Measurements from ENCODE around the gene SNED1.

Gene SNED1

DNA sequence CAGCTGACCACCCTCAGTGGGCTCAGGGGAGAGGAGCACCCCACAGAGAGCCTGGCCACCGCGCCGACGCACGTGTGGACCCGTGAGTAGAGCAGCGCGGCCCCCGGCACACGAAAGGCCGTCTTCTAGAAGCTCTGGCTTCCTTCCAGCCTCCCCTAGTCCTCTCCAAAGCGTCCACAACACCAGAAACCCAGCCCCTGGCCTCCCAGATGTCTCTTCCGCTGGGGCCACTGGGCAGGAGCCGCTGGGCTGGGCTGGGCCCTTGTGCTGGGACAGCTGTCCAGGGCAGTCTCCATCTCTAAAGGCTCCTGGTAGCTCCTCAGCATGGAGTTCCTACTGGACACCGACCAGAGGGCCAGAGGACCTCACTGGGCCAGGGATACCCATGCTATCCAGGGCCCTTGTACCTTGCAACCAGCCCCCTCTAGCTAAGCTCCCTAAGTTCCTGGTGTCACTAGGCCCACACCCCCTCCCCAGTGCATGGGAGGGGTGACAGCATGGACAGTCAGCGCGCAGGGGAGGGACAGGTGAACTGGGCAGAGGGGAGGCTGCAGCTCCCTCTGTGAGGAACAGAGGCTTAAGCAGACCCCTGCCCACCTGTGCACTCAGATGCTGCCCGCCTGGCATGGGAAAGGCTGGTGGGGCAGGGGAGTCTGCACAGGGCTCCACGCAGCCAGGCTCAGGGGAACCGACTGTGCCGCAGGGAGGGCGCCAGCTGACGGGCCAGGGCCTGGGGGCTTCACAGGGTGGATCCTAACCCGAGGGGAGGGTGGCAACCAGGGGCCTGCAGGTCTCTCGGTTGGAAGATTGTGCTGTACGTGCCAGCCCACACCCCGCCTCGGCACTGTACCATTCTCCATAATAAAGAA lies 70.8 kb downstream of the SNED1 start:
- no peak for DNase-seq

DNA sequence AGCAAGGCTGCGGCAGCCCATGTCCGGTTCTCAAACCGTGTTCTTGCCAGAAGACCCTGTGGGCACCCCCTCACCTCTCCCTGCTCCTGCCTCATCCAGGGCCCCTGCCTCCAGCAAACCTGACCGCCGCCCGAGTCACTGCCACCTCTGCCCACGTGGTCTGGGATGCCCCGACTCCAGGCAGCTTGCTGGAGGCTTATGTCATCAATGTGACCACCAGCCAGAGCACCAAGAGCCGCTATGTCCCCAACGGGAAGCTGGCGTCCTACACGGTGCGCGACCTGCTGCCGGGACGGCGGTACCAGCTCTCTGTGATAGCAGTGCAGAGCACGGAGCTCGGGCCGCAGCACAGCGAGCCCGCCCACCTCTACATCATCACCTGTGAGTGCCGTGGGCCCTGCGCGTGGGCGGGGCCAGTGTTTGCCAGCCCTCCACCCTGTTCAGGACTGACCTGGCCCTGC lies 71.4 kb downstream of the SNED1 start:
- no peak for DNase-seq

DNA sequence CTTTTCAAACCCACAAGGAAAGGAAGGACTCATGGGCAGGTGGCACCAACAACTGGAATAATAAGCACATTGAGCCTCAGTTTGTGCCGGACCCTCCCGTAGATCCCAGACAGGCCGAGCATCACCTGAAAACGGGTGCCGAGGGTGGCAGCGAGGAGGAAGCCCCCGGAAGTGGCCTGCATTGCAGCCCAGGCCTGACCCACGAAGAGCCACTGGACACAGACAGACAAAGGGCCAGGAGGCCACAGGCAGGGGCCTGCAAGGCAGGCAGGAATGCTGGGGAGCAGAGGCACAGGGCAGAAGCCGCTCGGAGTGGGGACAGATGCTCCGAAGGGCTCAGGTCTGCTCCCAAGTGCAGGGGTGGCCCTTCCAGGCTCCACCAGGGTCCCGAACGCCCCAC lies 71.9 kb downstream of the SNED1 start:
- DNase-seq, result no peak

DNA sequence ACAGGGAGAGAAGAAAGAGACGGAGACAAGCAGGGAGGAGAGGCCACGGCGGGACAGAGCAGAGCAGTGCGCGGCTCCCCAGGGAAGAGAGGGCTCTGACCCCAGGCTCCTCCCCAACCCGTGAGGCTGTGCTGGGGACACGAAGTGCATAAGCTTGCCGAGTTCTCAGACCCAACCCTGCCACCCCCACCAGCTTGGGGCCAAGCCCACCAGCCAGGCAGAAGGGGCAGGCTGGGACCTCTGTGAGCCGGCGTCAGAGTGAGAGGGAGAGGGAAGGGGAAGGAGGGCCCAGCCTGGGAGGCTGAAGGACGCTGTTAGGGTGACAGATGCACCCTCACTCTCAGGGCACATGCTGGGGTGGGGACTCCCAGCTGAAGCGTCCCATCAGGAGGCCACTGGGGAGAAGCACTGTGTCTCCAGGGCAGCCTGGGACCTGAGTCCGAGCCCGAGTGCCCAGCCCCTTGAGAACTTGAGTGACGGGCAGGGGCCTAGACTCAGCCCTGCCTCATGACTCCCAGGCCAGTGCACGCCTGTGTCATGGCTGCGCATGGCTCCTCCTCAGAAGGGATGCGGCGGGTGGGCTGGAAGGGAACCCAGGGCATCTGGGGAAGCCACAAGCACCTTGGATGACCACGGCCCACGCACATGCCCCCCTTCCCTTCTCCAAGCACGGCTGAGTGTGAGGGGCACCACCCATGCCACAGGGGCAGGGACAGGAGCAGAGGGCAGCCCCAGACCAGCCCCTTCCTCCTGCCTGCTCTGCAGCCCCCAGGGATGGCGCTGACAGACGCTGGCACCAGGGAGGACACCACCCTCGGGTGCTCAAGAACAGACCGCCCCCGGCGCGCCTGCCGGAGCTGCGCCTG lies 72.6 kb downstream of the SNED1 start:
- no peak for DNase-seq

DNA sequence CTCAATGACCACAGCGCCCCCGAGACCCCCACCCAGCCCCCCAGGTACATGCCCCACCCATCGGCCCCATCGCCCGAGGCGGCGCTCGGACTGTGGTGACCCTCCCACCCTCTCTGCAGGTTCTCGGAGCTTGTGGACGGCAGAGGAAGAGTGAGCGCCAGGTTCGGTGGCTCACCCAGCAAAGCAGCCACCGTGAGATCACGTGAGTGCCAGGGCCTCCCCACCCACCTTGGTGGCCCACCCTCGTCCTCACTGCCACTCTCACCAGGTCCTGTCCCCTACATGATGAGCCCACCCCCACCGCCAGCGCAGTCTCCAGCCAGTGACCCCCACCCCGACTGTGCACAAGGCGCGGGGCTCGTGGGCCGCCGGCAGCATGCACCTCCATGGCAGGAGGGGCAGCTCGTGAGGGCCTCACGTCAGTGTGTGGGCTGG lies 73.3 kb downstream of the SNED1 start:
- no peak for DNase-seq

DNA sequence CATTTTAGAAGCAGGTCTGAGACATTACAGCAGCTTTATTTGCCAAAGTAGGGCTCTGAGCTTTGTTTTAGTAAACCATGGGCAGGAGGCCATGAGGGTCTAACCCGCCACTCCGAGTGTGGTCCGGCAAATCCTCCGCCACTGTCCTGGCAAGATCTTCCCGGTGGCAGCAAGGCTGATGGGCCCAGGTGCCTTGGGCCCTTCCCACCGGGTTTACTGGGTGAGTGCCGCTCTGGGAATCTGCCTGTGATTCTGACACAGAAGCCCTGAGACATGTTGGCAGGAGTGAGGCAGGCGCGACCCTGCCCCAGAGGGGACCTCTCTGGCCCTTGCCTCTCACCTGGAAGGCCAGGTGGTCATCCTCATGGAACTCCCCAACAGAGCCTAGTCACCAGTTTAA lies 73.7 kb downstream of the SNED1 start:
- DNase-seq, result no peak

DNA sequence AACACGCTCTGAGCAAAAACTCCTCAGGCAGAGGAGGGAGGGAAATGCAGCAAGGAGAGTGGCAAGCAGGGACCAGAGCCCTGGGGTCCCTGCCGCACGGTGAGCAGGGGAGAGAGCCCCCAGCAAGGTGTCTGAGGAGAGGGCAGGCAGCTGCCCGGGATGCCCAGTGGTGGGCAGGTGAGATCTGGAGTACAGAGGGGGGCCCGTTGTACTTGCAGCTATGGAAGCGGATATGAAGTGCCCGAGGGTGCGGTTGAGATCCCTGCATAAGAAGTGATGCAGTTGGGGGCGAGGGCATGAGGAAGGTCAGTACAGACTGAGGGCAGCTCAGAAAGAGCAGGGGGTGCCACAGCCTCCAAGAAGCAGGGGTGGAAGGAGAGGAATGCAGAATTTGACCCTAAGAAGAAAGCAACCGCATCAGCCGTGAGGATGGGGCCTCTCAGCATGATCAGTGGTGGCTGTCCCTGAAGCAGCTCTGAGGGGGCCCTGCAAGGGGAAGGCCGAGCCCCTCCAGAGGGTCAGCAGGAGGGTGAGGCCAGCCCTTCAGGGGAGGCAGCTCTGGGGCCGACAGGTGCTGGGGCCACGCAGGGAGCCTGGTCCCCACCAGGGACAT lies 74.2 kb downstream of the SNED1 start:
- DNase-seq, result no peak

DNA sequence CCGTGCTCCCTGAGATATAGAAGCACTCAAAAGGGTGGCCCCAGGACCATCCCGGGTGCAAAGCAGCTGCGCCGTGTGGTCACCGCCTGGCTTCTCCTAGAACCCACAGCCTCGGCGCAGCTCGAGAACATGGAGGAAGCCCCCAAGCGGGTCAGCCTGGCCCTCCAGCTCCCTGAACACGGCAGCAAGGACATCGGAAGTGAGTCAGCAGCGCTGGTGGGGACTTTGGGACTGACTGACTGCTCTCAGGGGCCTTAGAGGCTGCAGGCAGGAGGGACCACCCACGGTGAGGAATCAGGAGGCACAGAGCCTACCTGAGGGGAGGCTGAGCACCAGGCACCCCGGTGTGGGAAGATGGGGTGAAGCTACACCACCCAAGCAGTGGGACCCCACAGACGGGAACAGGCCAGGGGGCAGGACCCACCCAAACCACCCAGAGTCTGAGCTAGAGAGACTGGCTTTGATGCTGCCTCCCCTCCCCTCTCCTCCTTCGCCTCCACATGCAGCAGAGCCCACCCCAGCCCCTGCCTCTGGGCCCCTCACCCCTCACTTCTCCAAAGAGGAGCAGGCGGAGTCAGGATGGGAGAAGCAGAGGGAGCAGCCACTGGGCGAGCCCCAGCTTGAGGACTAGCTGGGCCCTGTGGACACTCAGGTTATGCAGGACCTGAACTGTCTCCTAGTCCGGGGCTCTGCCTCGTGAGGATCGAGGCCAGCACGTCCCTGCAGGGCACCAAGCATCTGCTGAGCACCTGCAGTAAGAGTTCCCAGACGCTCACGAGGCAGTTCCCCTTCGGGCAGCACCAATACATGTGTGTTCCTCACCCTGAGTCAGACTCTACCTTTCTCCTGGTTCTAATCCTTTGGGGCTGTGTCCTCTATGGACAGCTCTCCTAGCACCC lies 75.0 kb downstream of the SNED1 start:
- DNase-seq, result no peak

DNA sequence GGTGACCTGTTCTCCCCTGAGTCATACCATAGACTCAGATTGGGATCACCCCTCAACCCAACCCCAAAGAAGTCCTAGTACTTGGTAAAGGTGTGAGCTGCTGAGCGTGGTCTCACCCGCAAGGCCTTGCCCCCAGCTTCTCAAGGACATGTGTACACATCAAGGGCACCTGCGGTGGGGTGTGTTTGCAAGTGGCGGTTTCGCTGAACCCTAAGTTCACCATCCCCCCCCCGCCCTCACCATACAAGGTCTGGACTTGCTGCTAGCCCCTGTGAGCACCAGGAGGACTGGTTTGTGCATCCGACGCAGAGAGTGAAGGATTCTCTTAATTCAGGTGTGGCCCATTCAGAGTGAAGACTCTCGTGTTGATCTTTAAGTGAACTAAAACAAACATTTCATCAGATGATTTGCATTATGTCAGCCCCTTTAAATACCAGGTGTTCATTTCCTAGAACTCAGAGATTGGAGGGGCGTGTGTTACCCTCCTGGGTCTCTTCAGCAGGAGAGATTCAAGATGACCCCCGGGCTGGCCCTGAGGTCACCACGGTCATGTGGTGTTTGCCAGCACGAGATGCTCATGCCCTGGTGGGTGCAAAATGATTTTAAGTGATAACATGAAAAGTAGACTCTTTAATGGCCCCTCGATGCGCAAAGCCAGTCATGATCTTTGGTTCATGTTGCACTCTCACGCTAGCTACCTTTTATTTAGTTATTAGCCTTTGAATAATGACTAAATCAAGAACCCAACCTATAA lies 75.8 kb downstream of the SNED1 start:
- no peak for DNase-seq

DNA sequence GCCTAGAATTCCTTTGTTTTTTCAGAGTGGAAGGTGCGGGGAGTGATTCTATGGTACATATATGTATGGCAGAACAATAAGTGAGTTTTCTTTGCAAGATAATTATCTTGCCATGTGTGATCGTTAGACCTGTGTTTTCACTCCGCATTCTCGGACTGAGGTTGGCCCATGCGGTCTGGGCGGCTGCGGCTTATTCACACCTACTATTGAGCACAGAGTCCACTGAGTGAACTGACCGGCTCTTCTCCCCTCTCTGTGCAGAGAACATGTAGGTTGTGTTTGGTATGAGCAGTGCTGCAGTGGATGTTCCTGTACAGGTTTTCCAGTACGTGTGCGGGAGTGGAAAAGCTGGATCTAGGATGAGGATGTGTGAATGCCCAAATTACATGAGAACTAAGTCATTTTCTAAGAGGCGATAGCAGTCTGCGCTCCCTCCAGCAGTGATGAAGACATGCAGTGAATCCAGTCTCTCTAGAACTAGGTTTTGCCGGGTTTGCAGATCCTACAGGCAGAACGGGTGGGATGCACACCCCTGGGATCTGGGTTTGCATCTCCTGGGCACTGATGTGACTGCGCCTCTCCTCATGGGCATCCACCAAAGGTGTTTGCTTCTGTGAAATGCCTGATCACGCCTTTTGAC lies 76.6 kb downstream of the SNED1 start:
- DNase-seq, result no peak

DNA sequence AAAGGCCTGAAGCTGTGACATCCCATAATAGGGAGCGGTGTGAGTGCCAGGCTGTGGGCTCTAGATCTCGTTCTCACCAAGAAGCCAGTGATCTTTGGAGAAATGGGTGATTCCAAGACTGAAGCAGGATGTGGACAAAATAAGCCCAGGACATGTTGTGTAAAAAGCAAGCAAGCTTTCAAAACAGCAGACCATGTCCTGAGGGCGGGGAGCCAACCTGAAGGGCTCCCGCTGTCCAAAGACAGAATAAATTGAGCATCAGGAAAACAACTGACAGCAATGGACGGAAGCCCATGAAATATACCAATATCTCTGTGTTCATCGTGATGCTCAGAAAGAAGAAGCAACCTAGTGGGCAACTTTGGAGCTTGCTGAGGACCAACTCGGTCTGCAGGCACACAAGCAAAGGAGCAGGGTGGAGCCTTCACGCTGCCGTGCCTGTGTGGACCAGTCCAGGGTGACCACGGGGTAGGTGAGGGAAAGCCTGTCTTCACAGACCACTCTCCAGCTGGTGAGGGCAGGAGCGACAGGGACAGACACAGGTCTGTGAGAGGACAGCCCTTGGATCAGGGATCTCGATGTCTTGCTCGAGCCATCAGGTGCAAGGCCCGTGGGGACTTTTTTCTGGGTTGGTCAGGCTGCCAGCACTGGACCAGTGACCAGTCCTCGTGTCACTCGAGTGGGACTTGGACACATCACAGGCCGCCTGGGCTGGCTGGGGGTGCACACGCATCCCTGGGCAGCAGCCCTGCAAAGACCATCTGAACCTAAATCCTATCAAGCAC lies 82.2 kb downstream of the SNED1 start:
- DNase-seq, result no peak

DNA sequence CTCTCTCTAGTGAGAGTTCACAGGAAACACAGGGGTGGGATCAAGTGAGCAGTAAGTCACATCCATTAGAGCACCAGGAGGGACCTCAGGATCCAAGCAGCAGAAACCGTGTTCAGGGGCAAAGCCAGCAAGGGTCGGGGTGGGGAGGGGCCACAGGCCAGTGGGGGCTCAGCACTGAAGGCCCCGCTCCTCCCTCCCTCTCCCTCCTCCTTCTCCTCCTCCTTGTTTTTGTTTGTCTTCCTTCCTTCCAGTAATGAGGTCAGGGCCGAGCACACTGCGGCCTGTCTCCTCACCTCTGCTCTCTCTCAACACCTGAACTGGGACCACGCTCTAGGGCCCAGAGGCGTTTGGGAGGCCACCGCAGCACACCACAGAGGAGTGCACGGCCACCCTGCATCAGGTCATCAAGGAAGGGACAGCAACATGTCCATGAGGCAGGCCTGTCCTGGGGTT lies 82.8 kb downstream of the SNED1 start:
- no peak for DNase-seq

DNA sequence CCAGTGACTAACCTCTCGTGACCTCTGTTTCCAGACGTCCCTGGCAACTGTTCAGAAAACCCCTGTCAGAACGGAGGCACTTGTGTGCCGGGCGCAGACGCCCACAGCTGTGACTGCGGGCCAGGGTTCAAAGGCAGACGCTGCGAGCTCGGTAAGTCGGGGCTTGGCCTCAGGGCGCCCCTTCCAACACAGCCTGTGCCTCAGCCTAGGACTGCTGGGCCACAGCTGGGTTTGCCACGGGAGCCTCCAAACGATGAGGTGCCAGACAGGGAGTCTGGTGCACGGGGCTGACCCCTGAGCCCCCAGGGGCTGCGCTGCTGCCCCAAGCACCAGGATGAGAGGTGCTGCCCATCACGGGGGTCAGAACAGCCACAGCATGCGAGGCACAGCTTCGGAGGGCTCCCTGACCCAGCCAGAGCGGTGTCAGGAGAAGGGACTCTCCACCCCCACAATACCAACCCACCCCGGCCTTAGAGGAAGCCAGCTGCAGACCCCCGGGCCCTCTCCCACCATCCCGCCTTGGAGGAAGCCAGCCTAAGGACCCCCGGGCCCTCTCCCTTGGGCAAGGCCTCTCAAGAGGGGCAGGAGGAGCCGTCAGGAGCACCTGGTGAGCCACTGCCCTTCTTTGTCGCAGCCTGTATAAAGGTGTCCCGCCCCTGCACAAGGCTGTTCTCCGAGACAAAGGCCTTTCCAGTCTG lies 83.4 kb downstream of the SNED1 start:
- no peak for DNase-seq

DNA sequence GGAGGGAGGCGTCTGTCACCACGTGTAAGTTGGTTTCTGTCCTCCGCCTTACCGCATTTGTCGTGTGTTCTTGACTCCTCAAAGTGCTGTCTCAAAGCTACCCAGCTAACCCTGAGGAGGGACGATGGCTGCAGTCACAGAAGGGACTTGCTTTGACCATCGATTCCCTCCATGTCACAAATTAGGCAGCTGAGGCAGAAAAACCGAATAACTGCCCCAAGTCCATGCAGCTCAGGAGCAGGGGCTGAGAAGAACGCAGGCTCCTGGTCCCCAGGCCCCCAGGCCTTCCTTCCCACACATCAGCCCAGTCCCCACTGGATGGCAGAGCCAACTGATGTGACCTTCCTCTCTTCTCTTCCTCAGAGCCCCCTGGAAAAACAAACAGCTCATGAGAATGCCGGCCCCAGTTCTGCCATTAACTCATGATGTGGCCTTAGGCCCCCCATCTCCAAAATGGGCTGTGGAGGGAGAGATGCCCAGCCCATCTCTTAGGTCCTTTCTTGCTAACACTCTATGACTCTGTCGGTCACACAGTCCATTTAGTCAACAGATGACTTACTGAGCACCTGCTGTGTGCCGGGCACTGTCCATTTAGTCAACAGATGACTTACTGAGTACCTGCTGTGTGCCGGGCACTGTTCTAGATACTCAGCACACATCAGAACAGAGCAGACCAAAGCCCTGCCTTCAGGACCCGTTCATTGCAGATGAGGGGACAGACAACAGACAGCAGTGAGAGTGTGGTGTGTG lies 84.1 kb downstream of the SNED1 start:
- no peak for DNase-seq

DNA sequence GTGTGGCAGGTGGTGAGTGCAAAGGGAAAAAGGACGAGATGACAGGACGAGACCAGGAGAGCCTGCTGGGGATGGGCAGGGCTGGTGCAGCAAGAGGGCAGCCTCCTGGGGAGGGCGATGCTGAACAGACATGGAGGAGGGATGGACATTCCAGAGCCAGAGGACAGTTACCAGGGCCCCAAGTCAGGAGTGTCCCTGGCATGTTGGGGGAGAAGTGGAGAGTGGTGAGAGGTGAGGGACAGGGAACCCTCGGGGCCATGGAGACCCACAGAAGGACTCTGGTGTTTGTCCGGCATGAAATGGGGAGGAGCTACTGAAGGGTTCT lies 84.6 kb downstream of the SNED1 start:
- no peak for DNase-seq

DNA sequence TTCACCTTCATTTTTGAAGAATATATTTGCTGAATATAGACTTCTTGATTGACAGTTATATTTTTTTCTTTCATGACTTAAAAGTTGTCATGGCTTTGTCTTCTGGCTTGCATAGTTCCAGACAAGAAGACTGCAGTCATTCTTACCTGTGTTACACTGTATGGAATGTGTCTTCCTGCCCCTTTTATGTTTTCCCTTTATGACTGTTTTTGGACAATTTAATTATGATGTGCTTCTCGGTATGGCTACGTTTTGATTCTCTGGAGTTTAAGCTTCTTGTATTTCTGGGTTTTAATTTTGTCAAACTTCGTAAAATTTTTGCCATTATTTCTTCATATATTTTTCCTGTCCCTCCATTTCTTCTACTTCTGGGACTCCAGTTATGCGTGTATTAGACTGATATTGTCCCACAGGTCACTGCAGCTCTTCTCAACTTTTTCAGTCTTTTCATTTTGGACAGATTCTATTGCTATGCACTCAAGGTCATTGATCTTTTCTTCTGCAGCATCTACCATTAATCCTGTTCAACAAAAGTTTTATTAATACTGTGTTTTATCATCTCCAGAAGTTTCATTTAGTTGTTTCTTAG lies 86.5 kb downstream of the SNED1 start:
- DNase-seq, result no peak

DNA sequence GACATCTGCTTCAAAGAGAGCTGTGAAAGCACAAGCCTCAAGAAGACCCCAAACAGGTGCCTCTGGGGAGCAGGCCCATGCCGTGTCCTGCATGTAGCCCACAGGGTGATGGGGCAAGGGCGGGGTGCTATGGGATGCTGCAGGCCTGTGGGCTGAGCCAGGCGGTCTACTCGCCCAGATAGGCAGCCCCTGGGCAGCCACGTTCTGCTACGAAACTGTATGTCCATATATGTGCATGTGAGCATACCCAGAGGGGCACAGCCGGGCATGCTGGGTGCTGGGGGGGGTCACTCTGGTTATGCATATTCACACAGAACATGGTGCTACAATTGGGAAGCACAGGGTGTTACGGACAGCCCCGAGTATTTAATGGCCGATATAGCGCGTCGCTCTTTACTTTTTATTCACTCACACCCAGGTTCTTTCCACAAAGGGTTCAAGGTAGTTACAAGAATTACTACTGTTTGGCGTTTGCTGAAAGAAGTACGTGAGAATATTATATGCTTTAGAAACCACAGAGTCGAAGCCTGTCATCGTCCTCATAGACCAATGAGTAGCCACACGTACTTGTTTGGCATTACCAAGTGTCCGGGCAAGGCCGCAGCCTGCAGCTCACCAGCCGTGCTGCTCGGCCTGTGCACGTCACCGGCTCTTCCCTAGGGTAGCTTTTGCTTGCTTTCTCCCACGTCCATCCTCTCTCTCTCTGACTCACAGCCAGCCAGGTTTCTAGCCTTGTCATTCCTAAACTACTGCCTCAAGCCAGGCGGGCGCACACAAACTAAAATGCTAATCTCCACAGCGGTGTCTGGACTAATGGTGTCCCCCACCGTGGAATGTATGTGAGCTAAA lies 89.2 kb downstream of the SNED1 start:
- no peak for DNase-seq

DNA sequence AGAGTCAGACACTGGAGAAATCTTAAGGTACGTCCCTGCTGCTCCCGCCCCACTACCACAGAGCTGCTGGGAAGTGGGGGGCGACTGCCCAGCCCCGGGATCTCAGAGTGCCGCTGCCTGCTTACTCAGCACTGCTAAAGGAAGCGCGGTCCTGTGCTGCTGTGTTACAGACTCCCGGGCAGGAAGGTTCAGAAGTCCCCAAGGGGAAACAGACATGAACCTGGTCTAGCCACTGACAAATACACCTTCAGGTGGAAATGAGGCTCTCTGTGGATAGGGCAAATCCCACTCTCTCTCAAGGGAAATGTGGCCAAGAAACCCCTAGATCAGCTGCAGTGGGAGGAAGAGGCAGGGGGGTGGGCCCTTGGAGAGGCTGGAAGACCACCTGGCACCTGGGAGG lies 90.0 kb downstream of the SNED1 start:
- no peak for DNase-seq
